Measurements from ENCODE around the gene MCM5. TPM values are rescaled to one million over a fixed set of nuclear protein-coding genes. Genes with fewer than 3 reads are reported as not detected.
"Not testable (repeated sequence)": the region's sequence is repeated elsewhere in the genome, so short reads cannot be mapped to it uniquely, and the experiment has no call there.

The MCM5 gene
- total RNA-seq, 2 donors from 2014 or later, result 155 to 179 TPM

DNA sequence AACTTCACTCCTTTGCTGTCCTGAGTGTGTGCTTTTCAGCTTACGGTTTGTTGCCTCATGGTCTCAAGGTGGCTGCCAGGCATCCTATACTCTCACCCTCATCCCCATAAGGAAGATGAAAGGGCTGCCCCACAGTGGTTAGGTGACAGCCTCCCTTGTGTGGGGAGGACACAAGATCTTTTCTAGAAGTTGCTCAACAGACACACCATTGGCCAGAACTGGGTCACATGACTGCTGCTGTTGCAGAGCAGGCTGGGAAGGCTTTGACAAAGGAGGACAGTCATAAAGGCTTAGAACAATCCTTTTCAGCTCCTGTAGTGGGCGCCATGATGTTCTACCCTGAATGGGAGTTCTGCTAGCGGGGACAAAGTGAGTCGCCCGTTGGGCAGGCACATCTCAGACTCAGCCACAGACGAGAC is 71.0 kb downstream of the MCM5 start:
- TF ChIP-seq, protein P1, sequence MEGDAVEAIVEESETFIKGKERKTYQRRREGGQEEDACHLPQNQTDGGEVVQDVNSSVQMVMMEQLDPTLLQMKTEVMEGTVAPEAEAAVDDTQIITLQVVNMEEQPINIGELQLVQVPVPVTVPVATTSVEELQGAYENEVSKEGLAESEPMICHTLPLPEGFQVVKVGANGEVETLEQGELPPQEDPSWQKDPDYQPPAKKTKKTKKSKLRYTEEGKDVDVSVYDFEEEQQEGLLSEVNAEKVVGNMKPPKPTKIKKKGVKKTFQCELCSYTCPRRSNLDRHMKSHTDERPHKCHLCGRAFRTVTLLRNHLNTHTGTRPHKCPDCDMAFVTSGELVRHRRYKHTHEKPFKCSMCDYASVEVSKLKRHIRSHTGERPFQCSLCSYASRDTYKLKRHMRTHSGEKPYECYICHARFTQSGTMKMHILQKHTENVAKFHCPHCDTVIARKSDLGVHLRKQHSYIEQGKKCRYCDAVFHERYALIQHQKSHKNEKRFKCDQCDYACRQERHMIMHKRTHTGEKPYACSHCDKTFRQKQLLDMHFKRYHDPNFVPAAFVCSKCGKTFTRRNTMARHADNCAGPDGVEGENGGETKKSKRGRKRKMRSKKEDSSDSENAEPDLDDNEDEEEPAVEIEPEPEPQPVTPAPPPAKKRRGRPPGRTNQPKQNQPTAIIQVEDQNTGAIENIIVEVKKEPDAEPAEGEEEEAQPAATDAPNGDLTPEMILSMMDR (conservative IDR thresholded peaks at IDR 0.05), result no peak
- WGBS, 2 experiments (ENCODE audit: insufficient coverage in 1 of 2, insufficient read length in 1 of 2), result 80 to 93% methylated on average over 2 to 6 of the region's 6 CpGs

DNA sequence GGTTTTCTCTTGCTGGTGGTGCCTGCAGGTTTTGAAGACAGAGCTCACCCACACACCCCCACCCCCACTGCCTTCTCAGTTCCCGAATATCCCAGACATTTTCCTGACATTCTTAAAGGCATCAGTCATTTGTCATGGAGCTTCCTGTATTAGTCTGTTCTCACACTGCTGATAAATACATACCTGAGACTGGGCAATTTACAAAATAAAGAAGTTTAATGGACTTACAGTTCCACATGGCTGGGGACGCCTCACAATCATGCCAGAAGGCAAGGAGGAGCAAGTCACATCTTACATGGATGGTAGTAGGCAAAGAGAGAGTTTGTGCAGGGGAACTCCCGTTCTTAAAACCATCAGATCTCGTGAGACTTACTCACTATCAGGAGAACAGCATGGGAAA is 71.6 kb downstream of the MCM5 start:
- not testable (repeated sequence) for DNase-seq; H3K9me3 ChIP-seq (ENCODE audit: control insufficient read depth, low read length); H3K9ac ChIP-seq (ENCODE audit: extremely low read depth, low read length, poor library complexity, severe bottlenecking); H3K4me1 Mint-ChIP-seq; H3K27me3 Mint-ChIP-seq (ENCODE audit: insufficient read depth); H3K36me3 ChIP-seq (ENCODE audit: control insufficient read depth, insufficient read depth, low read length); H3K36me3 Mint-ChIP-seq (ENCODE audit: low read depth); H3K4me3 Mint-ChIP-seq; H3K4me3 ChIP-seq (ENCODE audit: low read length); H3K4me1 ChIP-seq (ENCODE audit: control insufficient read depth, insufficient read depth, low read length); H3K27ac ChIP-seq (ENCODE audit: low read depth, low read length); H3K27ac Mint-ChIP-seq; H3K27me3 ChIP-seq (ENCODE audit: control insufficient read depth, insufficient read depth, low read length, poor library complexity, severe bottlenecking)
- peaks cover 18% of the 10 kb centered on the region for H3K9me3 Mint-ChIP-seq
- WGBS, 2 experiments (ENCODE audit: insufficient coverage in 1 of 2, insufficient read length in 1 of 2), result 95 to 100% methylated on average over 2 to 4 of the region's 4 CpGs

More for the DNA sequence above, 71.0 kb downstream of the MCM5 start:
- Mint-ChIP-seq H3K36me3 (ENCODE audit: low read depth) (peaks cover 6% of the 10 kb centered on the region), H3K9me3 (peaks cover 18% of the 10 kb centered on the region), H3K27me3 (ENCODE audit: insufficient read depth) (peaks cover 4% of the 10 kb centered on the region), H3K4me1 (no peaks in the 10 kb centered on the region), H3K27ac (no peak overlapping the region), H3K4me3 (no peak overlapping the region)
- no peak overlapping the region for H3K4me3 ChIP-seq (ENCODE audit: low read length)
- no peak overlapping the region for H3K27ac ChIP-seq (ENCODE audit: low read depth, low read length)
- H3K27me3 ChIP-seq (ENCODE audit: control insufficient read depth, insufficient read depth, low read length, poor library complexity, severe bottlenecking), result no peaks in the 10 kb centered on the region
- no peaks in the 10 kb centered on the region for H3K36me3 ChIP-seq (ENCODE audit: control insufficient read depth, insufficient read depth, low read length)
- peaks cover 3% of the 10 kb centered on the region for H3K4me1 ChIP-seq (ENCODE audit: control insufficient read depth, insufficient read depth, low read length)
- H3K9me3 ChIP-seq (ENCODE audit: control insufficient read depth, low read length), result peaks cover 9% of the 10 kb centered on the region
- no peak for DNase-seq
- H3K9ac ChIP-seq (ENCODE audit: extremely low read depth, low read length, poor library complexity, severe bottlenecking), result no peak overlapping the region

DNA sequence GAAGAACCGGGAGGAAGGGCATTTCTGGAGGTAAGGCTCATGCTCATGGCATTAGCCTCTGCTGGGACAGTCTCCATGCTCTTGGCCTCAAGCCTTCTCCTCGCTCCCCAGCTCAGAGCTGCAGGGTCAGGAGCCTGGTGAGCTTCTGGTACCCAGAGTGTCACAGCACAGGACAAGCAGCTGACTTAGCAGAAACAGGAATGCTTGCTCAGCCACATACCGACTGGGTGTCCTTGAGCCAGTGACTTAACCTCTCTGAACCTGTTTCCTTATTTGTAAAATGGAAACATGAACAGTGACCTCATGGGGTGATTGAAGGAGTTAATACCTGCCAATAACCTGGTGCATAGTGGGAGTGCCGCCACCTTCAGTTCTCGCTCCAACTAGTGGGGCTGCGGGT is 72.5 kb downstream of the MCM5 start:
- WGBS, 2 experiments (ENCODE audit: insufficient coverage in 1 of 2, insufficient read length in 1 of 2), result 95% methylated on average over 4 to 6 of the region's 6 CpGs
- H3K27me3 ChIP-seq (ENCODE audit: control insufficient read depth, insufficient read depth, low read length, poor library complexity, severe bottlenecking), result no peaks in the 10 kb centered on the region

More for the DNA sequence above, 72.5 kb downstream of the MCM5 start:
- no peak for DNase-seq
- Mint-ChIP-seq H3K4me3 (no peak overlapping the region), H3K9me3 (peaks cover 18% of the 10 kb centered on the region), H3K36me3 (ENCODE audit: low read depth) (peaks cover 6% of the 10 kb centered on the region), H3K27me3 (ENCODE audit: insufficient read depth) (peaks cover 4% of the 10 kb centered on the region), H3K4me1 (no peaks in the 10 kb centered on the region), H3K27ac (no peak overlapping the region)
- no peak overlapping the region for H3K9ac ChIP-seq (ENCODE audit: extremely low read depth, low read length, poor library complexity, severe bottlenecking)
- H3K4me3 ChIP-seq (ENCODE audit: low read length), result no peak overlapping the region
- H3K9me3 ChIP-seq (ENCODE audit: control insufficient read depth, low read length), result peaks cover 9% of the 10 kb centered on the region
- no peaks in the 10 kb centered on the region for H3K36me3 ChIP-seq (ENCODE audit: control insufficient read depth, insufficient read depth, low read length)
- peaks cover 3% of the 10 kb centered on the region for H3K4me1 ChIP-seq (ENCODE audit: control insufficient read depth, insufficient read depth, low read length)
- H3K27ac ChIP-seq (ENCODE audit: low read depth, low read length), result no peak overlapping the region
- TF ChIP-seq, protein P1 (conservative IDR thresholded peaks at IDR 0.05), result no peak
